ENCODE measurements around the gene TUG1.

Gene TUG1

DNA sequence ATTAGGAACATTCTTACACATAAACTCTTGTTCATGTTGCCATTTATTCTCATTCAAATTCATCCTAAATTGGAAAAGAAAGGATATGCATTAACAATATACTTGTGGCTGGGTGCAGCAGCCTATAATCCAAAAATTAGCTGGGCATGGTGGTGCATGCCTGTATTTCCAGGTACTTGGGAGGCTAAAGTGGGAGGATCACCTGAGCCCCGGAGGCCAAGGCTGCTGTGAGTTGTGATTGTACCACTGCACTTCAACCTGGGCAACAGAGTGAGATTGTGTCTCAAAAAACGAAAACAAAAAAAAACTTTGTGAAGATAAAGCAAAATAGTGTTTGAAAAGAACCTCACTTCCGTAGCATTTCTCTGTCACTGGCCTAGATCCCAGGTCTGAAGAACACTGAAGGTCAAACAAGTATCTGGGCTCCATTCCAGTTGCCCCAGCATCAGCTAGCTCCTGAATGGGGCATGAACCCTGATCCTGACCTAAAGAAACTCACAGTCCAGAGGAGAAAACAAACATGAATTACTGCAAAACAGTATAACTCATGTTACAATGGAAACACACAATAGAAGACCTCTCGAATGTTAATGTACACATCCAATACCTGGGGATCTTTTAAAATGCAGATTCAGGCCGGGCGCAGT, 32.2 kb downstream of the TUG1 start:
- in situ Hi-C loops (cut with HindIII; ENCODE audit: low sequenced_read_pairs): no loop called here
- TF ChIP-seq, protein P1, sequence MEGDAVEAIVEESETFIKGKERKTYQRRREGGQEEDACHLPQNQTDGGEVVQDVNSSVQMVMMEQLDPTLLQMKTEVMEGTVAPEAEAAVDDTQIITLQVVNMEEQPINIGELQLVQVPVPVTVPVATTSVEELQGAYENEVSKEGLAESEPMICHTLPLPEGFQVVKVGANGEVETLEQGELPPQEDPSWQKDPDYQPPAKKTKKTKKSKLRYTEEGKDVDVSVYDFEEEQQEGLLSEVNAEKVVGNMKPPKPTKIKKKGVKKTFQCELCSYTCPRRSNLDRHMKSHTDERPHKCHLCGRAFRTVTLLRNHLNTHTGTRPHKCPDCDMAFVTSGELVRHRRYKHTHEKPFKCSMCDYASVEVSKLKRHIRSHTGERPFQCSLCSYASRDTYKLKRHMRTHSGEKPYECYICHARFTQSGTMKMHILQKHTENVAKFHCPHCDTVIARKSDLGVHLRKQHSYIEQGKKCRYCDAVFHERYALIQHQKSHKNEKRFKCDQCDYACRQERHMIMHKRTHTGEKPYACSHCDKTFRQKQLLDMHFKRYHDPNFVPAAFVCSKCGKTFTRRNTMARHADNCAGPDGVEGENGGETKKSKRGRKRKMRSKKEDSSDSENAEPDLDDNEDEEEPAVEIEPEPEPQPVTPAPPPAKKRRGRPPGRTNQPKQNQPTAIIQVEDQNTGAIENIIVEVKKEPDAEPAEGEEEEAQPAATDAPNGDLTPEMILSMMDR (IDR thresholded peaks at IDR 0.05; ENCODE audit: low read depth, low read length): no peak
- no peak overlapping the region for H3K4me3 ChIP-seq (ENCODE audit: low read depth, low read length)
- no peak for DNase-seq (ENCODE audit: low read depth, low spot score)

GRCh38 chr22:31005535-31005934, 36.5 kb downstream of the TUG1 start:
- in situ Hi-C loops (cut with HindIII; ENCODE audit: low sequenced_read_pairs): no loop called here
- no peak overlapping the region for H3K4me3 ChIP-seq (ENCODE audit: low read depth, low read length)
- no peak for DNase-seq (ENCODE audit: low read depth, low spot score)
- TF ChIP-seq, protein P1 (IDR thresholded peaks at IDR 0.05; ENCODE audit: low read depth, low read length): no peak

DNA sequence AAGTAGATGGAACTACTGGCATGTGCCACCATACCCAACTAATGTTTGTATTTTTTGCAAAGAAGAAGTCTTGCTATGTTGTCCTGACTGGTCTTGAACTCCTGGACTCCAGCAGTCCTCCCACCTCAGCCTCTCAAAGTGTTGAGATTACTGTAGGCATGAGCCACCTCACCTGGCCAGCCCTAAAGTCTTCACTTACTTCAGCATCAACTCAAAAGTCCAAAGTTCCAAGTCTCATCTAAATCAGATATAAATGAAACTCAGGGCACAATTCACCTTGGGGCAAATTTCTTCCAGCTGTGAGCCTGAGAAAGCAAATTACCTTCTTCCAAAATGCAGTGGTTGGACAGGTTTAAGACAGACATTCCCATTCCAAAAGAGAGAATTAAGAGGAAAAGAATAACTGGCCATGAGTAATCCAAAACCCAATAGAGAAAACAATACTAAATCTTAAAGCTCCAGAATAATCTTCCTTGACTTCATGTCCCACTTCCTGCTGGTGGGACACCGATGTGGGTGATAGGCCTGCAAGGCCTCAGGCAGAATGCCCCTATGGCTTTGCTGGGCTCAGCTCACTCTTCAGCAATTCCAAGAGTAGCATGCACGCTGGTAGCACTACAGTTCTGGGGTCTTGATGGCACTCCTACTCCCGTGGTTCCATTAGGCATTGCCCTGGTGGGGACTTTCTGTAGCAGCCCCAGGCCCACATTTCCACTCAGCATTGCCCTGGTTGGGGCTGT, 50.3 kb downstream of the TUG1 start:
- DNase-seq (ENCODE audit: low read depth, low spot score): no peak
- no peak overlapping the region for H3K4me3 ChIP-seq (ENCODE audit: low read depth, low read length)
- TF ChIP-seq, protein P1 (IDR thresholded peaks at IDR 0.05; ENCODE audit: low read depth, low read length): no peak
- in situ Hi-C loops (cut with HindIII; ENCODE audit: low sequenced_read_pairs): no loop called here

GRCh38 chr22:31020334-31020733, 51.3 kb downstream of the TUG1 start:
- DNase-seq (ENCODE audit: low read depth, low spot score): no peak
- no peak overlapping the region for H3K4me3 ChIP-seq (ENCODE audit: low read depth, low read length)
- TF ChIP-seq, protein P1 (IDR thresholded peaks at IDR 0.05; ENCODE audit: low read depth, low read length): no peak
- in situ Hi-C loops (cut with HindIII; ENCODE audit: low sequenced_read_pairs): no loop called here

DNA sequence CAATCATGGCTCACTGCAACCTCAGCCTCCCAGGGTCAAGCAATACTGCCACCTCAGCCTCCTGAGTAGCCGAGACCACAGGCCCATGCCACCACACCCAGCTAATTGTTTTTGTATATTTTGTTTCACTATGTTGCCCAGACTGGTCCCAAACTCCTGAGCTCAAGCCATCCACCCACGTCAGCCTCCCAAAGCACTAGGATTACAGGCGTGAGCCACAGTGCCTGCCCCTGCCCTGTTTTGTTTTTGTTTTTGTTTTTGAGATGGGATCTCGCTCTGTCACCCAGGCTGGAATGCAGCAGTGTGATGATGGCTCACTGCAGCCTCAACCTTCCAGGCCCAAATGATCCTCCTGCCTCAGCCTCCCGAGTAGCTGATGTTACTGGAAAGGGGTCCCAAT, 53.5 kb downstream of the TUG1 start:
- TF ChIP-seq, protein P1 (IDR thresholded peaks at IDR 0.05; ENCODE audit: low read depth, low read length): no peak
- no peak for DNase-seq (ENCODE audit: low read depth, low spot score)
- no peak overlapping the region for H3K4me3 ChIP-seq (ENCODE audit: low read depth, low read length)
- in situ Hi-C loops (cut with HindIII; ENCODE audit: low sequenced_read_pairs): no loop called here

All from astrocyte of the spinal cord (primary cell).